Stromal cell of bone marrow (primary cell): ENCODE measurements around the gene CNPY1.

ENCODE experiments used
- DNase-seq: peaks from one replicate; pipeline ENCODE4 v3.0.0-alpha.2; 2012; ENCODE audit warnings: low read depth

CNPY1 gene

GRCh38 chr7:155558961-155559360 lies 12.6 kb upstream of the CNPY1 start:
- no peak for DNase-seq

GRCh38 chr7:155558351-155558750 lies 12.0 kb upstream of the CNPY1 start:
- no peak for DNase-seq

DNA sequence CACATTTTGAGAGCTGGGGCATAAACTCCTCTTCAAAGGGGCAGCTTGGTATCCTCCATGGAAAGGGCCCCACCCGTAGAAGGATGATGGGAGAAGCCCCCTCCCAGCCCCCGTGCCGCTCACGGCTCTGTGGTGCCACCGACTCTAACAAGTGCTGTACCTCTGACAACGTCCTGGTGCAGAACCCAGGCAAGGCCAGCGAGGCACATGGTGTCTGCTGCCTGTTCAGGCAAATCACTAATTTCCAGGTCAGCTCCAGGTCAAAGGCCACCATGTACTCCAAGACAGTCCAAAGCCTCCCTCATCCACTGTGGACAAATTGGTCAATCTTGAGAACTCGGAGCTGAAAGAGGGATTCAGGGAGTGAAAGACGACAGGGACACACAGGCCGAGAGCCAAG lies 11.4 kb upstream of the CNPY1 start:
- DNase-seq: no peak

DNA sequence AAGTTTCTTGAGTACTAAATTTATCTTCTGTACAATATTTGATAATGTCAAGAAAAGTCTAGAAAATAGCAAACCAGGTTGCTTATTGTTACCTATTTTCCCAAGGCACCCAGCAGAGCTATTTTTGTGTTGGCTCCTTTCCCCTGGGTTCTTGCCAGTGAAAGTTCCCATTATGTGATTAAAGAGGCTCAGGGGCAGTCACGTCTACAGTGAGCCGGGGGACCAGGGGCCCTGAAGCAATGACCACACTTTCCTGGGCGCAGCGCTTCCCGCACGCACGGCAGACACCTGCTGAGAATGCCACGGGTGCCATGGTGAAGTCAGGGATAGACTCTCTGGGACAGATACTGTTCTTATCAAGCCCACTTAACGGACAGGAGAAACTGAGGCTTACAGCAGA lies 10.4 kb upstream of the CNPY1 start:
- DNase-seq: no peak

GRCh38 chr7:155555116-155555695 lies 8.8 kb upstream of the CNPY1 start:
- DNase-seq: no peak

DNA sequence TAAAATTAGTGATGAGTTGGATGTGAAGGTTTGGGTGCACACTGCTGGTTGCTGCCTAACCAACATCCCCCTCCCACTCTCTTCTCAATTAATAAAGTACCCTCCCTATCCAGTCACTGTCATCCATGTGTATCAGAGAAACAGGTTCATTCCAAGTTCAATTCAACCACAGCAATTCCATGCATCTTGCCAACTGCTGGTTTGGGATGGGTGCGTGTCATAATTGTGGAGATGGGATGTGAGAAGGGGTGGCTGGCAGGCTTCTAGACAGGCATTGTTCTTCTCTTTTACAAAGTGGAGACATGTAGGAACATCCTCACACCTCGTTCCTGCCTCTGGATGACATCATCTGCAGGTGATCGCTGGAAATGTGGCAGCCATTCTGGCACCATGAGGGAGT lies 7.5 kb upstream of the CNPY1 start:
- DNase-seq: no peak

GRCh38 chr7:155551785-155552611 lies 5.6 kb upstream of the CNPY1 start:
- DNase-seq: no peak

DNA sequence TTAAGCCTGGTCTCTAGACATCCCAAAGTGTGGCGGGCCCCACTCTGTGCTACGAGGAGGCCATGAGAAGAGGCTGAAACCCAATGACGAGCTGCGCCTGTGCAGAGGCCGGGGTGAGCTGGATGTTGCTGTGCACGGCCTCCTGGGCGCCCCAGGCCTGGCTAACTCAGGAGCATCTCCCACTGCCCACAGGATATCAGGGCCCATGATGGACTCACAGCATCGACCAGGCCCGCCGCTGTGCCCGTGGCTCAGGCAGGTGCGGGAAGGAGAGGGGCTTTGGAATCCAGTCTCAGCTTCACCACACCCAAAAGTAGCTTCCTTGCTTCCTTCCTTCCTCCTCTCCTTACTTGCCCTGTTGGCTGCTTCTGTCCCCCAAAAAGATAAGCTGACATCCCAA lies 4.6 kb upstream of the CNPY1 start:
- no peak for DNase-seq

GRCh38 chr7:155549226-155549625 lies 2.9 kb upstream of the CNPY1 start:
- DNase-seq: no peak

- no peak for DNase-seq
Measured at GRCh38 chr7:155547161-155547791, 917 bp upstream of the CNPY1 start.

- no peak for DNase-seq
Measured at GRCh38 chr7:155545348-155545747, 1.0 kb downstream of the CNPY1 start.

GRCh38 chr7:155544485-155544884 lies 1.9 kb downstream of the CNPY1 start:
- DNase-seq: no peak

DNA sequence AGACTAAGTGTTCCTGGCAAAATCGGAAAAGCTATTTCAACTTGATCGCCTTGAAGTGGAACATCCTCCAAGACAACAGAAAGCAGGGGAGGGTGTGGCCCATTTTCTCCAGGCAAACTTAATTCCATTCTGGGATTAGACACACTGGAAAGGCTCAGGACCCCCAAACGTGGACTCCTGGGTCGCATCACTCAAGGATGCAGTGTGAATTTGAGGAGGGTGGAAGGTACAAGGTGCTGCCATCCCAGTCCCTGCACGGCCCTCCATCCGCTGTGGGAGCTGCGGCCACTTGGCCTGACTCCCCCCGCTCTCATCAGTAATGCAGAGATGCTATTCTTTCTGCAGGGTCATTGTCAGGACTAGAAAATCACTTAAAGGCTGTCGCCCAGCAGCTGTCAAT lies 2.4 kb downstream of the CNPY1 start:
- no peak for DNase-seq

DNA sequence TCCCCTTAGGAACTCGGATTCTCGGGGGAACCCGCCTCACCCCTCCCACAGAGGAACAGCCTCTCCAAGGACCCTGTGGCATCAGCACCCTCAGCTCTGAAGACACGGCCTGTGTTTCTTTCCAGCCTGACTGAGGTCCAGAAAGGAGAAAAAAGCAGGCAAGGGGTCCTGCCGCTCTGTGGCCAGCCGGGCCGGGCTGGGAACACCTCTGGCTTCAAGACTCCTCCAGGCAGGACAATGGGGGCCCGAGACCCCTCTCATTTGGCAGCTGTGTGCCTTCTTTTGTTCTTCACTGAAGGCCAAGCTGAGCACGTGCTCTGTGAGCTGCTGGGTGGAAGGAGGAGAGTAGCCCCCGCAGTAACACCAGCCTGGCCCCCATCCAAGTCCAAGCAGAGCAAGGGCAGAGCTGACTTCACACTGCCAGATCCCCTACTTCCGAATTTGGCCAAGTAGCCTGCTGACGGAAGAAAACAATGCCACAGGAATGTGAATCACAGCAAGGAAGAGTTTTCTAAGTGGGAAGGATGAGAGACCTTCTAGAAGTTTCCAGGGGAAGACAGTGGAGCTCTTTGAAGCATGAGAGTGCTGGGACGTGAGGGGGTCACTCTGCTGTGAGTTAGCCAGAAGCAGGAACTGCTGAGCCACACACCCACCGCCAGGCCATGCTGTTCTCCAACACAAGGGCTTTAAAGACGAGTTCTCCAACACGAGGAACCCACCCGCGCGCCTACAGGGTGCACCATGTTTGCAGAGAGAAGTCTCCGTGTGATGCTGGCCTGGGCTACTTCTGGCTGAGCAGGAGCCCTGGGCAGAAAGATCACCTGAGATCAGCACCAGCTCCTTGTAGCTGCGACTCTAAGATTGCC lies 3.1 kb downstream of the CNPY1 start:
- no peak for DNase-seq

DNA sequence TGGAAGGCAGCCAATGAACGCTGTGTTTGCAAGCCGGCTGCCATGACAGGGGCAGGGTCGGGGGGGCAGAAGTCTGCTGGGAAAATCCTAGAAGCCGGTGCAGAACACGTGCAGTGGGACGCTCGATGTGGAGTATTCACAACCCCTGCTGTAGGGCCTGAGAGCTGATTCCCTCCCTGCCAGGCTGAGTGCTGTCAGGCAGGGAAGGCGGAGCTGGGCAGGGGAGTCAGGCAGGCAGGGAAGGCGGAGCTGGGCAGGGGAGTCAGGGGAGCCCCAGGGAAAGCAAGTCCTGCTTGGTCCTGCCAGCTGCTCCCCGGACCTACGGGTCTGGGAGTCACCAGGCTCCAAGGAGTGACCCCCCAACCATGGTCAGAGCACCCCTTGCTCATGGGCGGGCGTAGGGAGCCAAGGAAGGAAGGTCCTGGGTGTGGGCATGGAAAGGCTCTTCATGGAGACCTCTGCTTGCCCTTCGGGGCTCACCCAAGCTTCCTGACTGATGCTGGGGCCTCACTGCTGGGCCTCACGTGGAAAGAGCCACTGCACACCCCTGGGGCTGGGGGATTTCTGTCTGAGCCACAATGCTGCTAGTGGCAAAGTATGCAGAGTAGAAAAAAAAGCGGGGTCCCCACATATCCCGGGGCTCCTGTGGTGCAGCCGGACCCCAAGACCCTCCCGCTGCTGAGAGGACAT lies 4.2 kb downstream of the CNPY1 start:
- no peak for DNase-seq

- DNase-seq: no peak
Measured at GRCh38 chr7:155540553-155540952, 5.8 kb downstream of the CNPY1 start.

DNA sequence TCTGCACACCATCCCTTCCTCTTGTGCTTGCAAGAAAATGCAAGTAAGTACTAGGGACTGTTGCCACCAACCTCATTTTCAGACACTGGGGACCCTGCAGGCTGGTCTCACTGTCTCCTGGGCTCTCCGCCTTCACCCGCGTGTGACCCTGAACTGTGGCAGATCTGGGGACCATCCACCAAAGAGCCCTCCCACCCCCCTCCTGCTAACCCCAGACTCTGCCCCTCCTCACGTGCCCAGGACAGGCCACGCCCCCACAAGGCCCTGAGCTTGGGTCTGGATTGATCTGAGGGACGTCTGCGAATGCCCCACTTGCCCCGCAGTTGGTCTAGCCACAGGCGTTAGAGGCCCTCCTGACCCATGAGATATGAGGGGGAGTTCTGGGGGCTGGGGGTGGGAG lies 8.1 kb downstream of the CNPY1 start:
- DNase-seq: no peak

DNA sequence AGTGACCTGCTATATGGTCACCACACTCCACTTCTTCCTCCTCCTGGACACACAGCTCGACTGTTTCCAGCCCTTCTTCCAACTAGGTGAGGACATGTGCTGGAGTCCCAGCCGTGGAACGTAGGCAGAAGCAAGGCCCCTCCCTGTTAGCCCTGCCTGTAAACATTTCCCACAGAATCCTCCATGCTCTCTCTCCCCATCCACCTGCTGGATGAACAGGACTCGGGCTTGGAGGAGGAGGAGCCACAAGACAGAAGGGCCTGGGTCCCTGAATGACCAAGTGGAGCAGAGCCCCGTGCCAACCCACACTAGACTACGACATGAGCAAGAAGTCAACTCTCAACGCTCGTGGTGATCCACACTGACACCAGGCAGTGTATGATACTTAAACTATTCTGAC lies 9.9 kb downstream of the CNPY1 start:
- no peak for DNase-seq

DNA sequence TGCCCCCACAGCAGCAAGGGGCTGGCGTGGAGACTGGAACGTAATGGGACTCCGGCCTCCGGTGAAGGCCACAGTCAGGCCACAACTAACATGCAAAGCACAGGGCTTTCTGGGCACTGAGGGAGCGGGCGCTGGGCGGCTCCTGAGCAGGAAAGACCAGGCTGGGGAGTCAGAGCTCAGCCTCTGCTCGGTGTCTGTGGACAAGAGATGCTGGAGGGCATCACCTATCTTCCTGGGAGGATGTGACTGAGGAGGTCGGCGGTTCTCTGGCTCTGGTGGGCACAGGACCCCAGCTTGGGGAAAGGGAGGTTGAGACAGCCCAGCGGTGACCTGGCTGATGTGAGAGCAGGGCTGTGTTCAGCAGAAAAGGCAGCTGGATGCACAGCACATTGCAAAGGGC lies 11.7 kb downstream of the CNPY1 start:
- no peak for DNase-seq

DNA sequence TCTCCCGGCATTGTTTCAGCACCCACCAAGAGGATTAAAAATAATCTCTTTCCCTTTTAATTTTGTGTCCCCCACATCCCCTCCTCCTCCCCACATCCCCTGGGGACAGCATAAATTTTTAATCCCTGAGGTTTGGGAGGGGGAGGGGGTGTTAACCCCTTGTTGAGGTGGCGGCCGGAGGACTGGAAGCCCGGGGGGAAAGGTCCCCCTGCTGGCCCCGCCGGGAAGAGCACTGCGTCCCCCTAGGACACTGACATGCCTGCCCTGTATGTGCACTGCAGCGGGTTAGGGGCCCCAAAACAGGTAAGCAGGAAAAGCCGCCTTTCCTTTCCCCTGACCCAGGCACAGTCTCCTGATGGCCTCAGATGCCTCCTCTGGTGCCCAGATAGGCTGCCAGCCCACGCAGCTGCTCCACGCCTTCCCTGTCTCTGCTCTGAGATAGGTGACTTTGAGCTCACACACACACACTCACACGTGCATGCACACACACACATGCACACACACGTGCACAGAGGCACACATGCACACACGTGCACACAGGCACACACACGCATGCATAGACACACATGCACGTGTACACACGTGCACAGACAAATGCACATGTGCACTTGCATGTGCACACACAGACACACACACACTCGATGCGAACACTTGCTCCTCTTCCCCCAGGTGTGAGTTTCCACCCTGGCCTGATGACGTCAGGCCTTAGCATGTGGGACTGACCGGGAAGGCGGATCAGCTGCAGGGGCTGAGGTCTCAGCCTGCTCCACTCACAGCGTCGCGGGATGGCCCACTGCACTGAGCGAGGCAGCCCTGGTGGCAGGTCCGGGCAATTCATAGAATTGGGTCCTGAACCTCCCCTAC lies 12.3 kb downstream of the CNPY1 start:
- no peak for DNase-seq
